Vagina (tissue), 2 donors: Measurements from ENCODE around the gene SH3BP2.

ENCODE experiments used
- POLR2A ChIP-seq, 2 donors: fragments of 450-650 bp; IDR thresholded peaks; one replicate each; pipeline ENCODE4 v1.6.1; 2017; ENCODE audit warnings: antibody characterized with exemption in 2 of 2, mild to moderate bottlenecking in 2 of 2, moderate library complexity in 2 of 2
- TF ChIP-seq, protein P1 (sequence below), 3 experiments: fragments of 450-650 bp in 2 of 3; fragments of 200-600 bp in 1 of 3; sonication (generic) in 1 of 3; IDR thresholded peaks; one replicate each; pipeline ENCODE4 v1.5.1; 2017 to 2019; ENCODE audit warnings: antibody characterized with exemption in 3 of 3, mild to moderate bottlenecking in 2 of 3, moderate library complexity in 2 of 3

DNA sequence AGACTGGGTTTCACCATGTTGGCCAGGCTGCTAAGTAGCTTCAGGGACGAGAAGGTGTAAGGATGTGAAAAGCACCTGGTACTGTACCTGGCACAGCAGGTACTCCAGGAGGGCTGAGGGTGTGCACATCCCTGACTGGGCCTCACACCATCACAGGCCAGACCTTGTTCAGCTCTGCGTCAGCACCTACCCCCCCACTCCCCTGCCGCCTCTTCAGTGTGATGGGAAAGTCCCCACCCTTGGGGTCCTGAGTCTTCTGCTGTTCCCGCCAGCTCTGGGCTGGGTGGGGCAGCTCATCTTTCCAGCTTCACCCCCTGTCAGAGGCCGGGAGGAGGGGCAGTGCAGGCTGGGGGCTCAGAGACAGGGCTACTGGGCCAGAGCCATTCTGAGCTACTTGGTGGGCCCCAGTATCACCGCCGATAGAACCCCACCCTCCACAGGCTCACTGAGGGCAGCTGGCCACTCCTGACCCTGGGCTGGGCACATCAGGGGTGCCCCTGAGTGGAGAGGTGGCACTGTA, 6.7 kb upstream of the SH3BP2 start:
- no peak for TF ChIP-seq POLR2A (IDR thresholded peaks at IDR 0.05)
- TF ChIP-seq, protein P1, sequence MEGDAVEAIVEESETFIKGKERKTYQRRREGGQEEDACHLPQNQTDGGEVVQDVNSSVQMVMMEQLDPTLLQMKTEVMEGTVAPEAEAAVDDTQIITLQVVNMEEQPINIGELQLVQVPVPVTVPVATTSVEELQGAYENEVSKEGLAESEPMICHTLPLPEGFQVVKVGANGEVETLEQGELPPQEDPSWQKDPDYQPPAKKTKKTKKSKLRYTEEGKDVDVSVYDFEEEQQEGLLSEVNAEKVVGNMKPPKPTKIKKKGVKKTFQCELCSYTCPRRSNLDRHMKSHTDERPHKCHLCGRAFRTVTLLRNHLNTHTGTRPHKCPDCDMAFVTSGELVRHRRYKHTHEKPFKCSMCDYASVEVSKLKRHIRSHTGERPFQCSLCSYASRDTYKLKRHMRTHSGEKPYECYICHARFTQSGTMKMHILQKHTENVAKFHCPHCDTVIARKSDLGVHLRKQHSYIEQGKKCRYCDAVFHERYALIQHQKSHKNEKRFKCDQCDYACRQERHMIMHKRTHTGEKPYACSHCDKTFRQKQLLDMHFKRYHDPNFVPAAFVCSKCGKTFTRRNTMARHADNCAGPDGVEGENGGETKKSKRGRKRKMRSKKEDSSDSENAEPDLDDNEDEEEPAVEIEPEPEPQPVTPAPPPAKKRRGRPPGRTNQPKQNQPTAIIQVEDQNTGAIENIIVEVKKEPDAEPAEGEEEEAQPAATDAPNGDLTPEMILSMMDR (IDR thresholded peaks at IDR 0.05): no peak
